ENCODE data around the gene KIF26B.
"Not testable (repeated sequence)": the region's sequence is repeated elsewhere in the genome, so short reads cannot be mapped to it uniquely, and the experiment has no call there.

The KIF26B gene

GRCh38 chr1:245288796-245289195, 134.0 kb downstream of the KIF26B start:
- no peak for DNase-seq

- DNase-seq: no peak
Observed at GRCh38 chr1:245290836-245291235, 136.1 kb downstream of the KIF26B start.

- no peak for DNase-seq
Observed at GRCh38 chr1:245291351-245291750, 136.6 kb downstream of the KIF26B start.

GRCh38 chr1:245292141-245292540, 137.4 kb downstream of the KIF26B start:
- no peak for DNase-seq

- no peak for DNase-seq
Observed at GRCh38 chr1:245292553-245292952, 137.8 kb downstream of the KIF26B start.

GRCh38 chr1:245294020-245294419, 139.2 kb downstream of the KIF26B start:
- no peak for DNase-seq

GRCh38 chr1:245298781-245299180, 144.0 kb downstream of the KIF26B start:
- DNase-seq: no peak

GRCh38 chr1:245301162-245301580, 146.4 kb downstream of the KIF26B start:
- DNase-seq: no peak

GRCh38 chr1:245301921-245302320, 147.1 kb downstream of the KIF26B start:
- DNase-seq: no peak

GRCh38 chr1:245304698-245305097, 149.9 kb downstream of the KIF26B start:
- no peak for DNase-seq

- DNase-seq: no peak
Observed at GRCh38 chr1:245306020-245306419, 151.2 kb downstream of the KIF26B start.

GRCh38 chr1:245306628-245307410, 152.0 kb downstream of the KIF26B start:
- no peak for DNase-seq

- peak; percentile 77 for DNase-seq
Observed at GRCh38 chr1:245310571-245311531, 156.1 kb downstream of the KIF26B start.

GRCh38 chr1:245311887-245312536, 157.2 kb downstream of the KIF26B start:
- no peak for DNase-seq

GRCh38 chr1:245313576-245313975, 158.8 kb downstream of the KIF26B start:
- no peak for DNase-seq

GRCh38 chr1:245316784-245317183, 162.0 kb downstream of the KIF26B start:
- no peak for DNase-seq

- DNase-seq: no peak
Observed at GRCh38 chr1:245317217-245317616, 162.4 kb downstream of the KIF26B start.

GRCh38 chr1:245319094-245319493, 164.3 kb downstream of the KIF26B start:
- no peak for DNase-seq

GRCh38 chr1:245322673-245323072, 167.9 kb downstream of the KIF26B start:
- no peak for DNase-seq

- DNase-seq: not testable (repeated sequence)
Observed at GRCh38 chr1:245323765-245324164, 169.0 kb downstream of the KIF26B start.

GRCh38 chr1:245325922-245326795, 171.4 kb downstream of the KIF26B start:
- no peak for DNase-seq

- no peak for DNase-seq
Observed at GRCh38 chr1:245327360-245327759, 172.6 kb downstream of the KIF26B start.
